ENCODE results near the gene LIFR.

The LIFR gene

GRCh38 chr5:38585816-38586215, 29.4 kb upstream of the LIFR start:
- Histone ChIP-seq H3K4me1 (ENCODE audit: control insufficient read depth, insufficient read depth, low read length) (no peaks in the 10 kb centered on the region), H3K9me3 (ENCODE audit: control insufficient read depth, insufficient read depth, low read depth, low read length) (no peaks in the 10 kb centered on the region), H3K4me3 (ENCODE audit: low read depth, low read length) (no peak overlapping the region), H3K27ac (ENCODE audit: extremely low read depth, low read depth, low read length) (no peak overlapping the region), H3K36me3 (ENCODE audit: control insufficient read depth in 2 of 2, insufficient read depth in 1 of 2, low read length in 2 of 2) (no peaks in the 10 kb centered on the region)
- no peak for TF ChIP-seq ZNF138 (tag by site-specific recombination; IDR thresholded peaks at IDR 0.05; ENCODE audit: borderline replicate concordance)
- TF ChIP-seq FEZF1 (tag by site-specific recombination; IDR thresholded peaks at IDR 0.05) = no peak
- TF ChIP-seq ZFP69B (tag by site-specific recombination; IDR thresholded peaks at IDR 0.05) = no peak
- TF ChIP-seq ZNF501 (tag by site-specific recombination; IDR thresholded peaks at IDR 0.05) = no peak
- TF ChIP-seq ZNF24 (tag by site-specific recombination; IDR thresholded peaks at IDR 0.05) = no peak
- TF ChIP-seq ZFP41 (tag by site-specific recombination; IDR thresholded peaks at IDR 0.05; ENCODE audit: borderline replicate concordance) = no peak
- no peak for TF ChIP-seq PBX3 (CRISPR knock-in tag; IDR thresholded peaks at IDR 0.05)
- TF ChIP-seq ZNF585B (tag by site-specific recombination; IDR thresholded peaks at IDR 0.05) = no peak
- TF ChIP-seq ZNF785 (tag by site-specific recombination; IDR thresholded peaks at IDR 0.05) = no peak
- no peak for TF ChIP-seq PRDM1 (tag by site-specific recombination; IDR thresholded peaks at IDR 0.05)
- no peak for TF ChIP-seq ZNF830 (tag by site-specific recombination; IDR thresholded peaks at IDR 0.05; ENCODE audit: low read depth)
- no peak for TF ChIP-seq ZNF16 (tag by site-specific recombination; IDR thresholded peaks at IDR 0.05; ENCODE audit: low read depth)
- no peak for TF ChIP-seq ZNF530 (tag by site-specific recombination; IDR thresholded peaks at IDR 0.05; ENCODE audit: low read depth)
- POLR2A ChIA-PET = no interaction called here
- CTCF ChIA-PET = interaction anchor here (1.2 kb wide), 2 partner anchors 144 to 224 kb away, joined by 3 read pairs; no protein-coding TSS in a partner anchor

DNA sequence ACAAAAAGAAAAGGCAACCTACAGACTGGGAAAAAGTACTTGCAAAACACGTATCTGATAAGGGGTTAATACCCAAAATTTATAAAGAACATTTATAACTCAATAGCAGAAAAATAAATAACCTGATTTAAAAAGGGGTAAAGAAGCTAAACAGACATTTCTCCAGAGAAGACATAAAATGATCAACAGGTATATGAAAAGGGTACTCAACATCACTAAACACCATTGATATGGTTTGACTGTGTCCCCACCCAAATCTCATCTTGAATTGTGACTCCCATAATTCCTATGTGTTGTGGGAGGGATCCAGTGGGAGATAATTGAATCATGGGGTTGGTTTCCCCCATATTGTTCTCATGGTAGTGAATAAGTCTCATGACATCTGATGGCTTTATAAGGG, 27.1 kb upstream of the LIFR start:
- no peaks in the 10 kb centered on the region for H3K4me1 ChIP-seq (ENCODE audit: control insufficient read depth, insufficient read depth, low read length)
- H3K4me3 ChIP-seq (ENCODE audit: low read depth, low read length) = no peak overlapping the region
- CTCF ChIA-PET = interaction anchor here (1.0 kb wide), 1 partner anchor 142 kb away, joined by 4 read pairs; no protein-coding TSS in a partner anchor
- H3K36me3 ChIP-seq (ENCODE audit: control insufficient read depth in 2 of 2, insufficient read depth in 1 of 2, low read length in 2 of 2) = no peaks in the 10 kb centered on the region
- POLR2A ChIA-PET = no interaction called here
- no peaks in the 10 kb centered on the region for H3K9me3 ChIP-seq (ENCODE audit: control insufficient read depth, insufficient read depth, low read depth, low read length)
- TF ChIP-seq ZNF701 (tag by site-specific recombination; IDR thresholded peaks at IDR 0.05) (no peak), SCRT1 (tag by site-specific recombination; IDR thresholded peaks at IDR 0.05; ENCODE audit: borderline replicate concordance) (peak; percentile 67; the same call in 1 of the 2 replicates), PRDM10 (tag by site-specific recombination; IDR thresholded peaks at IDR 0.05) (no peak), ZFP41 (tag by site-specific recombination; IDR thresholded peaks at IDR 0.05; ENCODE audit: borderline replicate concordance) (no peak), HOXC10 (CRISPR knock-in tag; IDR thresholded peaks at IDR 0.05) (no peak), ZNF792 (tag by site-specific recombination; IDR thresholded peaks at IDR 0.05) (no peak), ZNF561 (tag by site-specific recombination; IDR thresholded peaks at IDR 0.05; ENCODE audit: borderline replicate concordance) (no peak), TRIM28 (IDR thresholded peaks at IDR 0.05; ENCODE audit: borderline replicate concordance, low read length) (no peak), SCRT2 (tag by site-specific recombination; IDR thresholded peaks at IDR 0.05) (peak; percentile 88), YY2 (tag by site-specific recombination; IDR thresholded peaks at IDR 0.05) (no peak)
- no peak overlapping the region for H3K27ac ChIP-seq (ENCODE audit: extremely low read depth, low read depth, low read length)
